HG03439 (cell line): ENCODE results near the gene SDK2.

ENCODE experiments used
- ATAC-seq: cut with Tn5 transposase; IDR thresholded peaks from one replicate; pipeline ENCODE4 v1.9.1; 2021; ENCODE audit warnings: mild to moderate bottlenecking, moderate library complexity; ENCODE audit not compliant: unreplicated experiment

SDK2 gene

DNA sequence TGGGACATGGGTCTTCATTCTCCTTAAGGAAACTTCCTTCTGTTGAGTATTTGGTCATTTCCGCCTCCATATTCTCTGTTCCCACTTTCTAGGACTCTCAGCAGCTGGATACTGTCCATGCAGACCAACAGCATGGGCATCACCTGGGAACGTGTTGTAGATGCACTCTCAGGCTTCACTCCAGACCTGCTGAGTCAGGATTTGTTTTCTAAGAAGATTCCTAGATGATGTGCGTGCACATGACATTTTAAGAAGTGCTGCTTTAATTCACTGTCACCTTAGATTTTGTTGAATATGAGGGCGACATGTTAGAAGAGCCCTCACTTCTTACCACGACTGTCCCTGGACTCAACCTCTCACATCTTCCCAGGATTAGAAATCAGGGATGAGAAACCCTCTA lies 10.0 kb upstream of the SDK2 start:
- ATAC-seq, result no peak

DNA sequence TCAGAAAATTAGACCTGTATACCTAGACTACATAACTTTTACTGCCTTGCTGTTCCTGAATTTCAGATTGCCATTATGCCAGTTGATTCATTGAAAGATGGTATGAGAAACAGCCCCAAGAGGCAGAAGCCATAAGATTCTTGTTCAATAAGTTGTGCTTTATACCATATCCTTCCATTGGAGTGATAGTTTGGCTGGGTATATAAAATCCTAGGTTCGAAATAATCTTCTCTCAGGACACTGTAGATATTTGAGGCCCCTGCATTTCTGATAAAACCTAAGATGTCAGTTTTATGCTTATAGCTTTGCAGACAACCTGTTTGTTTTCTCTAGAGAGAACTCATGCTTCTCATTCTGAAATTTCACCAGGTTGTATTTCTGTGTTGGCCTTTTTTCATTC lies 9.6 kb upstream of the SDK2 start:
- no peak for ATAC-seq

DNA sequence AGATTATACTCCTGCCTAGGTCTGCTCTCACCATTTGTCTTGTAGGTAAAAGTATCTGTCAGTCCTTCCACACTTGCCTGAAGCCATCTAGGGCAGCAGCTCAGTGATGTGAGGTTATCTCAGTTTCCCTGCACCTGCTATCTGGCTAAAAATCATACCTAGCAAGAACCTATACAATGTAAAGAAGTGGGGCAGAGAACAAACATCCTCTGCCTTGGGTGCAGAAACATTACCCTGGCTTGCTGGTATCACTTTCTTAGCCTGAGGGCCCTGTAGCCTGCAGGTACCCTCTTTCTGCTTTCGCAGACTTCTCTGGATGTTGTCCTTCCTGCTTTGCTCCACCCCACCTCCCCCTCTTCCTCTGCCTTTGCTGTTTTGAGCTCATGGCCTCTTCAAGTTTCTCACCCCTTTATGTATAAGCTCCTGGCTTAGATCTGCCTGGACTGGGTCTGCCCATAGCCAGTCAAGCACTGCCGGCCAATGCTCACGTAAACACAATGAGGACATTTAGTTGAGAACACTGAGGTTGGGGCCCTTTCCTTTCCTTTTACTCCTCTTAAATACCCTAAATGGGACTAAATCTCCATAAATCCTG lies 8.7 kb upstream of the SDK2 start:
- ATAC-seq, result no peak

GRCh38 chr17:73650617-73651200 lies 6.5 kb upstream of the SDK2 start:
- ATAC-seq, result no peak

GRCh38 chr17:73650140-73650539 lies 5.9 kb upstream of the SDK2 start:
- ATAC-seq, result no peak

DNA sequence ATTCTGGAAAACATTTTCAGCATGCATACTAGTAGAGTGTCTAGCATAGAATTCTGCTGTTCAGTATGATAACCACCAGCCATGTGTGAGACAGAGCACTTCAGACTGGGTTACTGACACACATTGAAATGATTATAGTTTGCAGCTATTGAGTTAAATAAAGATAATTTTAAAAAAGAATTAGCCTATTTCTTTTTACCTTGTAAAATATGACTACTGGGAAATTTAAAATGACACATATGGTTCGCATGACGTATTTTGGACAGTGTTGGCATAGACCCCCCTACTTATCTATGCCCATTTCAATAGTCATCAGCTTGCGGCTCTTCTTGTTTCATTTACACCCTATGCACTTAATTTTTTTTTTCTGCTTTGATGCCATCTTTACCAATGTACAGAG lies 4.7 kb upstream of the SDK2 start:
- no peak for ATAC-seq

GRCh38 chr17:73648543-73648820 lies 4.2 kb upstream of the SDK2 start:
- ATAC-seq, result no peak

DNA sequence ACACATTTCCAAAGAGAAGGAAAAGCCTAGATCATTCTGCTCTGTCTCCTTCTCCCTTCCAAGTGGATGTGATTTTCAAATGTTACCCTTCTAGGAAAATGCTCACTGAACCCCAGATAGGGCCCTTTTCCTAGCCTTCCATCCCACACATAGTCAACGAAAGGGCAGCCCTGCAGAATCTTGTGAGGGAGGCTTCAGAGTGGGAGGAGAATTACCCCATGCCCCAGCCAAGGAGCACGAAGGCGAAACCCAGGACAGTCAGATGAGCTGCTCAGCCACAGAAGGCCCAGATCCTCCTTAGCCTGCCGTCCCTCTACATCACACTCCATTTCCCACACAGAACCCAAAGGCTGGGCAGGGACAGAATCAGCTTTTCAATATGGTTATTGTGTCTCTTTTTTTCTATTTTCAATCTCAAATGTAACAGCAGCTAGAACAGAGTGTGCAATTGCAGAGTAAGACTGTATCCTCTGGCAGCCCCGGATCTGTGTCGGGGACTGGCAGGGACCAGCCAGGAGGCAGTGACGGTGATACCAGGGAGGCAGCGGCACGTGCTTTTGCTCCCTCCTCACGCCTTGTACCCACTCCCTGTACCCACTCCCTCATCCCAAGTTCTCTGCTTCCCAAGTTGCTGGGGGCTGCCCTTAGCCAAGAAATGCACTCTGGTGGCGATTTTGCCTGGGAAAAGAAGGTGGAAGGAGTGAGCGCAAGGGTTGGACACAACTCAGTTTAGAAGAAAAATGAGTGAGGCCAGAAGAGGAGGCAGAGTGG lies 3.7 kb upstream of the SDK2 start:
- no peak for ATAC-seq

GRCh38 chr17:73647301-73647695 lies 3.1 kb upstream of the SDK2 start:
- no peak for ATAC-seq

DNA sequence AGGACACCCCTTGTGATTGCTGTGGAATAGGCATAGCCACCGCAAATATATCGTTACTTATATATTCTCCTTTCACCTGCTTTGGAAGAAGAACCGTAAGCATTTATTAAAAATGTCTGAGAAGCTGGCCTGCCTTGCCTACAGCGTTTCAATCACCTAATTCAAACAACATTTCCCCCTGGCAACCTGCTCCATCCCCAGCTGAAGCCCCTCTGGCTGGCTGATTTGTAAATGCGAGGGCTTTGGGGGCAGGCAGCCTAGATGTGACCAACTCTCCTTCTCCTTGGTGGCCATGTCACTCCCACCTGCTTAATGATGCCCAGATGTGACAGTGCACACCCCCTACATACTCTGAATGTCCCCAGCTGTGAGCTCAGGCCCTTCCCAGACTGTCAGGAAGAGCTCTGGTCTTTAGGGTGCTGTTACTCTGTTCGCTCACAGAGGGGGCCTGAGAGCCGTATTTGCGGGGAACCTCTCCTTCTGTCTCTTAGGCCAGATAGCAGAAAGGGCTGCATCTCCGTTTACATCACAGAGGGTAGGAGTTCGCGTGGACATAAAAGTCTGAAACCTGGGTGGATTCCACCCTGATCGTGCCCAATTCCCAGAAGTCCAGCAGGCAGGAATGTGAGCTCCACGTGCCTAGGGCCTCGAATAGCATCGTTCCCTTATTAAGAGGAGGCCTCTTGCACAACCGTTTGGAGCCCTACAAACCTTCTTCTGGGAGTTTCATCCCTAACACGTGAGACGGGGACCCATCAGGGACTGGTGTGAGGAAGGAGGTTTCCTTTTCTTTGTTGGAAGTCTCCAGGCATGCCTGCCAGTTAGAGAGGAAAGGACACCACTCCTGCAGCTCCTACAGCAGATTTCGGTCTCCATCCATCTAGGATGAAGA lies 2.4 kb upstream of the SDK2 start:
- no peak for ATAC-seq

DNA sequence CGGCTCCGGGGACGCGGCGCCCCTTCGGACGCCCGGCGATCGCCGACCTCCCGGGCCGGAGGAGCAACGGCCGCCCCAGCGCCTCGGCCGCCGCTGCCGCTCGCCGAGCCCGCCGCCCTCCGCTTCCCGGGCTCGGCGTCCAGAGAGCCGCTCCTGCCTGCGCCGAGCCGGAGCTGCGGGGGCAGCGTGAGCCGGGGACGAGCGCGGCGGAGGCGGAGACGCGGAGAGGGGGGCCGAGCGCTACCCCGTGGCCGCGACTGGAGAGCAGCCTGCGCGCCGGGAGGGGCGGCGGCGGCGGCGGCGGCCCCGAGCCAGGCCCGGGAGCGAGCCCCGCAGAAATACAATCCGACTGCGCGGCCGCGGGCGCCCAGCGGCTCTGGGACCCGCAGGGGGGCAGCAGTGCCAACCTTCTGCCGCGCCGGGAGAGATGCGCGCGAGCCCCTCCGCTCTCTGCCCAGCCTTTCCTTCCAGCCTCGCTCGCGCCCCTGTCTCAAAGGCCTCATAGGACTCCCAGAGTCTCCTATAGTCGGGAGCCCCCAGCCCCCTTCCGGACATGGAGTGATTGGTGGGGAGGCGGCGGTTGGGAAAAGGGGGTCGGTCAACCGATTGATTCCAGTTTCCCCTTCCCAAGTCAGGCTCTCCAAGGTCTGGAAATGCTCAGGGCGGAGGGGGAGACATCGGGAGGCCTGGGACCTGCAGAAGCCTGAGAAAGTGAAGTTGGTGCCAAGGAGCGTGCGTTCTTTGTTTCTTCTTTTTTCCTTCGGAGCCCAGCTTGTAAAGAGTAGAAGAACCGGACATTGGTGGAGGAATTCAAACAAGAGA lies 1.0 kb upstream of the SDK2 start:
- ATAC-seq, result no peak

DNA sequence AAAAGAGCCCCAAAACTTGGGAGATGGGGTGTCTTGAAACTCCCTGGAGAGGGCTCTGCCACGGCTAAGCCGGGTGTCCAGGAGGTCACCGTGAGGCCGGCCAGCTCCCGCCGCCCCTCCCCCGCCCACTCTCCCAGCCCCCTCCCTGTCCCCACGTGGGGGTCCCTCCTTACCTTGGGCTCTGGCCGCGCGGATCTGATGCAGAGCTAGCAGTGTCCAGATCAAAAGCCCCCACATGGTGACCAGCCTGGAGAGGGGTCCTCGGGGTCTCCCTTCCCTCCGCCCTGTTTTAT lies 447 bp downstream of the SDK2 start:
- ATAC-seq, result no peak

DNA sequence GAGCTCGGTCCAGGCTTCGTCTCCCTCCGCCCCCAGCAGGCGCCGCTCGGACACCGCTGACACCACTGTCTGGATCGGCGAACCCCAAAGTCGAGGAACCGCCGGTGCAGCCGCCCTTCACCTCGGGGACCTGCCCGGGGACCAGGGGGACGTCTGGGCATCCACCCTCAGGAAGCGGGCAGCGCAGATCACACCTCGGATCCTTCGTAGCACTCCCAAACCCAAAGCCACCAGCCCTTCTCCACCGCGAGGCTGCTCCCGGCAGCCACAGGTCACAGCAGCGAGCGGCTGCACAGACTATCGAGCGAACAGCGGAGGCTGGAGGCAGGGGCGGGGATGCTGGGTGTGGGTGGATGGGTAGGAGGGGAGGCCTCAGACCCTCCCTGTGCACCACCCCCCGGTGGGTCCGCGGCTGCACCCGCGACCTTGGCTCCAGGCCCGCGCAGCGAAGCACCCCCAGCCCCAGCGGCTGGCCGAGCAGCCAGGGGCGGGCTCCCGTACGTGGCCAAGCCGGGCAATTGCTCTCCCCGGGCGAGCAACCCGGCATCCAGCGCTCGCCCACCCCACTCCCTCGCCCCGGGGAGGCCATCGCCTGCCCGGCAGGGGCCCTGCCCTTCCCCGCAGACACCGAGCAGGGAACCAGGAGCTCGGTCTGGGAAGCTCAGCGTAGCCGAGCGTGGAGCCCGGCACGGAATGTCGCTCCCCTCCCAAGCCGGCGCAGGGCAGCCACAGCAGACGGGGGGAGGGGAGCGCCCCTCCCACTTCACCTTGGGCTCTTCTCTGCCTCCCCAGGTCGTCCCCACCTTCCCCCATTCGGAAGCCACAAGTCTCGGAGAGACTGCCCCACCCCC lies 1.0 kb downstream of the SDK2 start:
- ATAC-seq, result no peak

- no peak for ATAC-seq
Measured at GRCh38 chr17:73642659-73643000, 1.6 kb downstream of the SDK2 start.

DNA sequence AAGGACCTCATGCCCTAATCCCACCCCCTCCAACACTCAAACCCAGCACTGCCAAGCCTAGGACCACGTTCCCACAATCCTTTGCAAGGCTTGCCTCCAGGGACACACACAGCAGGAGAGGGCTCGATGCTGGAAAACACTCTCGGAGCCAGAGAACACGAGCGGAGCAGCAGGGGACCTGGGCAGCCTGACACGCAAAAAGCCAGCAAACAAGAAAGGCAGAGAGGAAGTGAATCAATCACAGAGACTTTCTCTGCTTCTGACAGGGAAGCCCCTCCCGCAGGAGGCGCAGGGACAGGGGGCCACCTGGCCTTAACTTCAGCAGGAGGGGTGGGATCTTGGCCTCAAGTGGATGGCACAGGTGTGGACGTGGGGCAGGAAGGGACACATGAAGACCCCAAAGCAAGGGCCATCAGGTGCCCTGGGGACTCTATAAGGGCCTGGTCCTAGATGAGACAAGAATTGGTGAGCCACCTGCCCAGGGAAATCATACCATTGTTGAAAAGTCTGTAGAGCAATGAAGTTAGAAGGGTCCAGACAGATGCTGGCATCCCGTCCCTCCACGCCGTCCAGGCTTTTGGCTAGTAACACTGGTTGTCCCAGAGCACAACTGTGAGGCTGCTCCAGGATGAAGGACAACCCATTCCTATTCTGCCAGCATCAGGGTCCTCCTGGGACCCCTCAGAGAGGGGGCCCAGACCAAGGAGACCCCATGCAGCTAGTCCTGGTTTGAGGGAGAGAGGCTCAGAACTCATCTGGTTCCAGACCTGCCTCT lies 2.2 kb downstream of the SDK2 start:
- no peak for ATAC-seq

DNA sequence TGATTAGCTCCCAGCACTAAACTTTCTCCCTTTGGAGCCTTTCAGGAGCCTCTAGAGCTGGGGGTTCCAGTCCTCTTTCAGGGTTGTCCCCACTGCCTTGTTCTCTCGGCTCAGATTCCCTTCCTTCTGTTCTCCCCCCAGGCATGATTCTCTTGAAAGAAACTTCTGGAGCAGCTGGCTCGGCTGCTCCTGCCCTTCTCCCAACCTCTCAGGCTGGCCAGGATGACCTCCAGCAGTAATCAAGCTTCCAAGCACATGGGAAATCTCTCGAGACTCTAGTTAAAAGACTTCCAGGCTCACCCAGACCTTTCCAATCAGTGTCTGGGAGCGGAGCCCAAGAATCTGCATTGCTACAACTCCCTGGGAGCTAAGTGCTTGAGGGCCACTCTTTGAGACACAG lies 3.6 kb downstream of the SDK2 start:
- no peak for ATAC-seq

GRCh38 chr17:73639932-73640331 lies 4.3 kb downstream of the SDK2 start:
- no peak for ATAC-seq

DNA sequence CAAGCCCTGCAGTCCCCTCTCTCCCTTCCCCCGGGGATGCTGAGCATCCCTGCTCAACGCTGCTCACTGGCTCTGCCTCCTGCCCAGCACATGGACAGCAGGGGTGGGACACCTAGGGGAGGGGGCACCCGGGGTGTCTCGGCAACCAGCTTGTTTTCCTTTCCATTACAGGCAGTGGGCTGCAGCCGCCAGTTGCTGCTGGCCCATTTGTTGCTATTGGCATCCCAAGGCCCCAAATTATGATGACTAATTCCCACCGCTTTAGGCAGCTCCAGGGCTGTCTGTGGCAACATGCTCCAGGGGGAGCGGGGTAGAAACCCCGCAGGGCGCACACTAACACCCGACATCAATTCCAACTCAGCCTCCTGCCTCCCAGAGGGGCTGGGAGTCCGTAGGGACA lies 4.9 kb downstream of the SDK2 start:
- ATAC-seq, result no peak

DNA sequence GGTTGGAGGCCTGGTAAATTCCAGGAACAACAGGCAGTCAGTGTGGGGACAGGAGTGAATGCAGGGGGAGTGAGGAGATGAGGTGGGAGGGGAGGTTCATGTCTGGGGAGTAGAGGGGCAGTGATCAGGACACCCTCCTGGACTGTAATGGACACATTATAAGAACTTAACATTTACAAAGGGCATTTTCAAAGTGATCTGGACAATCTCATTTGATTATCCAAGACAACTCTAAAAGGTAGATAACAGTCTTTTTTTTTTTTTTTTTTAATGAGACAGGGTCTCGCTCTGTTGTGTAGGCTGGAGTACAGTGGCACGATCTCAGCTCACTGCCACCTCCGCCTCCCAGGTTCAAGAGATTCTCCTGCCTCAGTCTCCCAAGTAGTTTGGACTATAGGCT lies 5.7 kb downstream of the SDK2 start:
- no peak for ATAC-seq

DNA sequence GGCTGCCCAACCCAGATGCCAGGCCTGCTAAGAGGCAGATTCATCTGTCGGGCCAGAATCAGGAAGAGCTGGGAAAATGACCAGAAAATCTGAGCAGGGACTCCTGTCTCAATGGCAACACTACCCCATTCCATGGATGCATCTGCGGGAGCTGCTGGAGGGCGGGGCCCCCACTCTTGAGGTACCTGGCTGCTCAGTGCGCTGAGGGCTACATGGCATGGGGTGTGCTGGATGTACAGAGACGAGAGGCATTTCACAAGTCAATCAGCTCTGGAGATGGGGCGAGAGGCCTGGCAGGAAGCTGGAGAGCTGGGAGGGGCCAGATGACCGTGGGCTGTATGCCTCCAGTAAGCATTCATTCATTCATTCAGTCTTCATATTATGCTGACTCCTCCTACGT lies 6.4 kb downstream of the SDK2 start:
- ATAC-seq, result no peak
